Left ventricle myocardium inferior (tissue), 1 donor: ENCODE results near the gene AHR. TPM values are rescaled to one million over a fixed set of nuclear protein-coding genes. Genes with fewer than 3 reads are reported as not detected.

Experiments used
- DNase-seq: peaks from one replicate; pipeline ENCODE4 v3.0.0-alpha.2; 2020
- H3K27ac ChIP-seq: fragments of 200-600 bp; replicated peaks from 2 replicates; pipeline ENCODE4 v1.8.0; 2021
- H3K27me3 ChIP-seq: fragments of 200-600 bp; 2 replicates; pipeline ENCODE4 v1.8.0; 2021; ENCODE audit warnings: low read depth
- H3K36me3 ChIP-seq: fragments of 200-600 bp; 2 replicates; pipeline ENCODE4 v1.8.0; 2021
- H3K4me1 ChIP-seq: fragments of 200-600 bp; 2 replicates; pipeline ENCODE4 v1.8.0; 2021
- H3K4me3 ChIP-seq: fragments of 200-600 bp; 2 replicates; pipeline ENCODE4 v1.8.0; 2021; ENCODE audit warnings: mild to moderate bottlenecking, moderate library complexity
- H3K9me3 ChIP-seq: fragments of 200-600 bp; replicated peaks from 2 replicates; pipeline ENCODE4 v1.8.0; 2021
- CTCF ChIP-seq: fragments of 200-600 bp; IDR thresholded peaks from 2 replicates; pipeline ENCODE4 v1.8.0; 2021; ENCODE audit warnings: antibody characterized with exemption, mild to moderate bottlenecking, borderline replicate concordance
- intact Hi-C: fragments of 100-400 bp; cut with micrococcal nuclease; formaldehyde crosslinking; loops from one replicate; pipeline ENCODE4 v1.11.0; 2022
- total RNA-seq: library from RNA; stranded (reverse); fragmentation: NEBNext Ultra II Directional; extraction: Animal tissue kit (Norgen Biotek cat#: 25700); gene quantifications from one replicate; pipeline ENCODE4 v1.2.1, GENCODE V29; 2021
- donor health status: DM: no; HTN: yes; CAD: no; lungs with severe emphysema.

AHR gene
- total RNA-seq, 1 donor from 2014 or later = 24.9 TPM

- no peak overlapping the region for H3K4me3 ChIP-seq
- intact Hi-C loops = no loop called here
Observed at GRCh38 chr7:17364671-17365070, 66.2 kb downstream of the AHR start.

GRCh38 chr7:17365775-17366174, 67.3 kb downstream of the AHR start:
- H3K36me3 ChIP-seq = no peaks in the 10 kb centered on the region
- H3K27me3 ChIP-seq = no peaks in the 10 kb centered on the region
- no peak overlapping the region for H3K4me3 ChIP-seq
- no peak for DNase-seq
- H3K27ac ChIP-seq = no peak overlapping the region
- TF ChIP-seq CTCF = no peak
- intact Hi-C loops = no loop called here
- H3K9me3 ChIP-seq = peaks cover 6% of the 10 kb centered on the region
- no peaks in the 10 kb centered on the region for H3K4me1 ChIP-seq

More at GRCh38 chr7:17364671-17365070, 66.2 kb downstream of the AHR start:
- no peaks in the 10 kb centered on the region for H3K4me1 ChIP-seq
- no peaks in the 10 kb centered on the region for H3K27me3 ChIP-seq
- no peak for TF ChIP-seq CTCF
- DNase-seq = no peak
- peaks cover 6% of the 10 kb centered on the region for H3K9me3 ChIP-seq
- no peaks in the 10 kb centered on the region for H3K36me3 ChIP-seq
- H3K27ac ChIP-seq = no peak overlapping the region

DNA sequence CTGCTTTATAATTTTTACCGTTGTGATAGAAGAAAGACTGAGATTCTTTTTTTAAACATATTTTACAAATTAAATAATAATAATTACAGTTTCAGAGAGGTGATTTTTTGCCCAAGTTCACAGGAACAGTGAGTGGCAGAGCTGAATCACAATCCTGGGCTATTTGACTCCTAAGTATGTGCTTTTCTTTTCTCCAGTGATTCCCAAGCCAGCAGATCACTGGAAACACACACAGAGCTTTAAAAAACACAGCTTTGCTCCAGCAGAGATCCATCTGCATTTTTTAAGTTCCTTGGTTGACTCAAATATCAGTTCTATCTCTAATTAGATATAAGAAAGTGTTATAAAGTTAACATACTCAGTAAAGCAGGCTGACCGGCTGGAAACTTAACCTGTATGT, 69.0 kb downstream of the AHR start:
- Histone ChIP-seq H3K27me3 (no peaks in the 10 kb centered on the region), H3K36me3 (no peaks in the 10 kb centered on the region), H3K4me3 (no peak overlapping the region), H3K9me3 (peaks cover under 1% of the 10 kb centered on the region), H3K4me1 (no peaks in the 10 kb centered on the region), H3K27ac (no peak overlapping the region)
- intact Hi-C loops = no loop called here
- DNase-seq = no peak
- no peak for TF ChIP-seq CTCF

- intact Hi-C loops = no loop called here
- no peak for TF ChIP-seq CTCF
- H3K27me3 ChIP-seq = no peaks in the 10 kb centered on the region
- H3K4me3 ChIP-seq = no peak overlapping the region
- H3K4me1 ChIP-seq = no peaks in the 10 kb centered on the region
- H3K9me3 ChIP-seq = no peaks in the 10 kb centered on the region
- no peak for DNase-seq
- H3K36me3 ChIP-seq = no peaks in the 10 kb centered on the region
- no peak overlapping the region for H3K27ac ChIP-seq
Observed at GRCh38 chr7:17368856-17369524, 70.5 kb downstream of the AHR start.

GRCh38 chr7:17369691-17370426, 71.4 kb downstream of the AHR start:
- no peak for TF ChIP-seq CTCF
- Histone ChIP-seq H3K27me3 (no peaks in the 10 kb centered on the region), H3K4me3 (no peak overlapping the region), H3K27ac (peak overlapping the region; percentile 3), H3K36me3 (no peaks in the 10 kb centered on the region), H3K4me1 (no peaks in the 10 kb centered on the region), H3K9me3 (no peaks in the 10 kb centered on the region)
- DNase-seq = no peak
- intact Hi-C loops = no loop called here
